ENCODE measurements around the gene ABCA2. TPM values are rescaled to one million over a fixed set of nuclear protein-coding genes. Genes with fewer than 3 reads are reported as not detected.

ABCA2 gene
- total RNA-seq, 1 experiment from 2014 or later = 10.4 TPM

DNA sequence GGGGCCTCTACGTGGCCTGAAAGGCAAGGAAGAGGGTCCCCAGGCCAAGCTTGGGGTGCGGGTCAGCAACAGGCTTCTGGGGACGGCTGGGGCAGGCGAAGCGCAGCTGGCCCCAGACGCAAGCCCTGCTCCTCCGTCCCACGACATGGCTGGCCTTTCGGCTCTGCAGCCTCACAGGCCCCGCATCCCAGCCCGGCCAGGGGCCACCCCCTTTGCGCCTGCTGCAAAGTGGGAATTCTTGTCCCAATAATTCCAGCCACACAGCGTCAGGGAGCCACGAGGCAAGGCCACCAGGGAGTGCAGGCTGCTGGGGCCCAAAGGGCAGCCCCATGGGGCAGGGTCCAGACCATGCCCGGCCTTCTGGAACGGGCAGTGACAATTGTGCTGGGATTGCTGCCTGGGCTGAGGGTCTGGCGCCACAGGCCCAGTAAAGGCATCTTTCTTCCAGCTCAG, 26.9 kb upstream of the ABCA2 start:
- DNase-seq = no peak
- Histone ChIP-seq H3K36me3 (replicated peaks; ENCODE audit: control insufficient read depth, insufficient read depth, low read length) (no peaks in the 10 kb centered on the region), H3K27me3 (ENCODE audit: control insufficient read depth, insufficient read depth, low read length) (peaks cover 36% of the 10 kb centered on the region), H3K4me3 (ENCODE audit: insufficient read depth, low read depth, low read length) (no peak overlapping the region)

GRCh38 chr9:137053944-137054931, 26.2 kb upstream of the ABCA2 start, which contains the start of gene ENTPD2:
ENTPD2 (minus strand) TSS chr9:137054061; CDS start chr9:137053997, 64 bp downstream.
- H3K27me3 ChIP-seq (ENCODE audit: control insufficient read depth, insufficient read depth, low read length) = peaks cover 43% of the 10 kb centered on the region
- H3K4me3 ChIP-seq (ENCODE audit: insufficient read depth, low read depth, low read length) = peak within 1 kb of the TSS; percentile 43
- peak; percentile 96 for DNase-seq
- H3K36me3 ChIP-seq (replicated peaks; ENCODE audit: control insufficient read depth, insufficient read depth, low read length) = no peaks in the 10 kb centered on the region

GRCh38 chr9:137052998-137053943, 25.2 kb upstream of the ABCA2 start:
- peak; percentile 89 for DNase-seq
- no peaks in the 10 kb centered on the region for H3K36me3 ChIP-seq (replicated peaks; ENCODE audit: control insufficient read depth, insufficient read depth, low read length)
- H3K4me3 ChIP-seq (ENCODE audit: insufficient read depth, low read depth, low read length) = peak overlapping the region; percentile 43
- peaks cover 50% of the 10 kb centered on the region for H3K27me3 ChIP-seq (ENCODE audit: control insufficient read depth, insufficient read depth, low read length)

GRCh38 chr9:137052293-137052692, 24.3 kb upstream of the ABCA2 start:
- Histone ChIP-seq H3K4me3 (ENCODE audit: insufficient read depth, low read depth, low read length) (no peak overlapping the region), H3K36me3 (replicated peaks; ENCODE audit: control insufficient read depth, insufficient read depth, low read length) (no peaks in the 10 kb centered on the region), H3K27me3 (ENCODE audit: control insufficient read depth, insufficient read depth, low read length) (peaks cover 57% of the 10 kb centered on the region)
- DNase-seq = no peak

DNA sequence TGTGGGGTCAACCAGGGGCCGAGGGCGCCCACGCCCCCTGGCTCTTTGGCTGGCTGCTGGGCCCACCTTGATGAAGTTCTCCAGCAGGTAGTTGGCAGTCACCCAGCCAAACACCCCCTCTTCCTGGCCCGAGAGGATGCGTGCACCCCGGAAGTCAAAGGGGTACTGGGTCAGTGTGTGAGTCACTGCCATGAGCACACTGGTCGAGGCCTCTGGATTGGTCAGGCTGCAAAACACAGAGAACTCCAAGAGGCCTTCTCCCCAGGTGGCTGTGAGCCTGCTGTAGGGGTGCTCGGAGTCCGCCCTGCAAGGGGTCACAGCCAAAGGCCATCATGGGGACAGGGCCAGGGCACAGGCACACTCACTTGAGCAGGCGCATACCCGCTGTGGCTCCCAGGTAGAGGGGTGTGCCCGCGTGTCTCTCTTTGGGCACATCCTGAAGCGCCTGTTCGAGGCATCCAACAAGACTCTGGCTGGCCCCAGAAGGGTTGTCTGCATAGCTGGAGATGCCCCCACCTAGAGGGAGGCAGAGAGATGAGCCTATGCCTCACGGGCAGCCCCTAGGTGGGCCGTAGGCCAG, 23.2 kb upstream of the ABCA2 start:
- Histone ChIP-seq H3K36me3 (replicated peaks; ENCODE audit: control insufficient read depth, insufficient read depth, low read length) (no peaks in the 10 kb centered on the region), H3K27me3 (ENCODE audit: control insufficient read depth, insufficient read depth, low read length) (peaks cover 61% of the 10 kb centered on the region), H3K4me3 (ENCODE audit: insufficient read depth, low read depth, low read length) (no peak overlapping the region)
- DNase-seq = no peak

GRCh38 chr9:137050570-137050969, 22.5 kb upstream of the ABCA2 start:
- H3K36me3 ChIP-seq (replicated peaks; ENCODE audit: control insufficient read depth, insufficient read depth, low read length) = no peaks in the 10 kb centered on the region
- no peak overlapping the region for H3K4me3 ChIP-seq (ENCODE audit: insufficient read depth, low read depth, low read length)
- no peak for DNase-seq
- H3K27me3 ChIP-seq (ENCODE audit: control insufficient read depth, insufficient read depth, low read length) = peaks cover 62% of the 10 kb centered on the region

GRCh38 chr9:137049544-137050449, 21.8 kb upstream of the ABCA2 start:
- peaks cover 67% of the 10 kb centered on the region for H3K27me3 ChIP-seq (ENCODE audit: control insufficient read depth, insufficient read depth, low read length)
- H3K36me3 ChIP-seq (replicated peaks; ENCODE audit: control insufficient read depth, insufficient read depth, low read length) = no peaks in the 10 kb centered on the region
- peak; percentile 94 for DNase-seq
- no peak overlapping the region for H3K4me3 ChIP-seq (ENCODE audit: insufficient read depth, low read depth, low read length)

DNA sequence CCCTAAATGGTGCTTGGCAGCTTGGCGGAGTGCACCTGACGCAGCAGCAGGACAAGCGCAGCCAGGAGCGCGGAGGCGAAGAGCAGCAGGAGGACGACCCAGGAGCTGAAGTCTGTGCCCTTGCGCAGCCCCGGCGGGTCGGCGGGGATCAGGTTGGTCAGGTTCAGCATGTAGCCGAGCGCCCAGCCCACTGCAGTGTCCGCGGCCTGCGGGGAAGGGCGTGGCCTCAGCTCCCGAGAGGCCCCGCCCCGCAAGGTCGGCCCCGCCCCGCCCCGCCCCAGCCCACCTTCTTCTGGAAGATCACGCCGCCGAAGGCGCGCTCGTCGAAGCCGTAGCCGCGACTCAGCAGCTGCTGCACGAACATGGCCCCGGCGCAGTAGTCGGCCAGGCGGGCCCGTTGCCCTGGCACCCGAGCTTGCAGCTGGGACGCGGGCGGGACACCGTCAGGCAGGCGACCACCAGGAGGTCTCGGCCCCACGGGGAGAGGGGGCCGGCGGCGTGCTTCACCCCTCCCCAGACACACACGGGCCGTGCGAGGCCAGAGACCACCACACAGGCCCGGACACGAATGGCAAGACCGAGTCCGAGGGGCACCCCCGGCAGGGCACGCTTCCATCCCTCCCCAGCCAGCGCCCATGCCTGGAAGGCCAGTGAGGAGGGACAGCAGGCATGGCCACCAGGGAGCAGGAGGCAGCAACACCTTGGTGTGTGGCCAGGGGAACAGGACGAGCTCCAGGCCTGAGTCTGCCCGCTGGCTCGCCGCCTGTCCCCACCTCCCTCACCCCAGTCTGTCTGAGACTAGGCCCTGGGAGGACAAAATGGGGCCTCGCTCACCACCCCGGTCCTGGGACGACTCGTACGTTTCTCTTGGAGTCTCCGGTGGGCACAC, 20.9 kb upstream of the ABCA2 start:
- H3K27me3 ChIP-seq (ENCODE audit: control insufficient read depth, insufficient read depth, low read length) = peaks cover 63% of the 10 kb centered on the region
- no peak overlapping the region for H3K4me3 ChIP-seq (ENCODE audit: insufficient read depth, low read depth, low read length)
- peak; percentile 94 for DNase-seq
- no peaks in the 10 kb centered on the region for H3K36me3 ChIP-seq (replicated peaks; ENCODE audit: control insufficient read depth, insufficient read depth, low read length)

- peaks cover 46% of the 10 kb centered on the region for H3K27me3 ChIP-seq (ENCODE audit: control insufficient read depth, insufficient read depth, low read length)
These were observed 18.2 kb upstream of the ABCA2 start, which contains the start of gene NPDC1 for GRCh38 chr9:137046088-137046787. NPDC1 (minus strand) TSS chr9:137046177; CDS start chr9:137045989, 188 bp downstream.

GRCh38 chr9:137045294-137046087, 17.5 kb upstream of the ABCA2 start:
- peak; percentile 89 for DNase-seq

More at GRCh38 chr9:137046088-137046787, 18.2 kb upstream of the ABCA2 start, which contains the start of gene NPDC1:
- peak; percentile 100 for DNase-seq
- Histone ChIP-seq H3K4me3 (ENCODE audit: insufficient read depth, low read depth, low read length) (peak within 1 kb of the TSS; percentile 61), H3K36me3 (replicated peaks; ENCODE audit: control insufficient read depth, insufficient read depth, low read length) (no peaks in the 10 kb centered on the region)

GRCh38 chr9:137044502-137045177, 16.6 kb upstream of the ABCA2 start:
- peaks cover 39% of the 10 kb centered on the region for H3K27me3 ChIP-seq (ENCODE audit: control insufficient read depth, insufficient read depth, low read length)
- peak overlapping the region; percentile 61; the same call in 1 of the 2 replicates for H3K4me3 ChIP-seq (ENCODE audit: insufficient read depth, low read depth, low read length)
- no peaks in the 10 kb centered on the region; the same call in 1 of the 2 replicates for H3K36me3 ChIP-seq (replicated peaks; ENCODE audit: control insufficient read depth, insufficient read depth, low read length)
- DNase-seq = no peak

More at GRCh38 chr9:137045294-137046087, 17.5 kb upstream of the ABCA2 start:
- Histone ChIP-seq H3K4me3 (ENCODE audit: insufficient read depth, low read depth, low read length) (peak overlapping the region; percentile 61), H3K36me3 (replicated peaks; ENCODE audit: control insufficient read depth, insufficient read depth, low read length) (no peaks in the 10 kb centered on the region), H3K27me3 (ENCODE audit: control insufficient read depth, insufficient read depth, low read length) (peaks cover 46% of the 10 kb centered on the region)

Measured in H7 (cell line).